Occipital lobe (tissue), 2 donors: ENCODE measurements around the gene MANF. TPM values are rescaled to one million over a fixed set of nuclear protein-coding genes. Genes with fewer than 3 reads are reported as not detected.
A peak's percentile ranks its signal among the peaks of the same experiment; 100 is the strongest.

ENCODE experiments used
- DNase-seq: peaks from one replicate; lab custom pipeline; 2025; lab: John Stamatoyannopoulos, UW
- total RNA-seq: library from RNA; depleted of rRNA; stranded (reverse); fragments of >200 nt; gene quantifications from one replicate; pipeline ENCODE4 v1.2.3, GENCODE V29; 2014

The MANF gene
- total RNA-seq, 1 donor from 2014 or later = 22.3 TPM

- no peak for DNase-seq
These were observed 5.4 kb downstream of the MANF start for GRCh38 chr3:51390246-51391074.

GRCh38 chr3:51391075-51391565 is 6.0 kb downstream of the MANF start, which contains the start of gene RBM15B:
Gene RBM15B, plus strand, starts transcription at chr3:51391285. Its CDS starts 115 bp downstream, at chr3:51391400.
- DNase-seq = peak; percentile 95

- no peak for DNase-seq
These were observed 6.7 kb downstream of the MANF start for GRCh38 chr3:51391566-51392354.

- DNase-seq = no peak
These were observed 7.5 kb downstream of the MANF start for GRCh38 chr3:51392355-51393133.

GRCh38 chr3:51393134-51393495 is 8.0 kb downstream of the MANF start:
- no peak for DNase-seq

- DNase-seq = no peak
These were observed 8.5 kb downstream of the MANF start for GRCh38 chr3:51393564-51393963.

- DNase-seq = no peak
These were observed 9.4 kb downstream of the MANF start for GRCh38 chr3:51394541-51394940.

- no peak for DNase-seq
These were observed 10.6 kb downstream of the MANF start for GRCh38 chr3:51395493-51396213.

GRCh38 chr3:51396401-51396800 is 11.3 kb downstream of the MANF start:
- no peak for DNase-seq

GRCh38 chr3:51397392-51397791 is 12.3 kb downstream of the MANF start:
- no peak for DNase-seq

GRCh38 chr3:51398595-51399310 is 13.7 kb downstream of the MANF start:
- no peak for DNase-seq

- DNase-seq = no peak
These were observed 15.1 kb downstream of the MANF start for GRCh38 chr3:51400166-51400565.

GRCh38 chr3:51401735-51402134 is 16.6 kb downstream of the MANF start:
- DNase-seq = no peak

GRCh38 chr3:51403675-51404074 is 18.6 kb downstream of the MANF start:
- DNase-seq = no peak

- DNase-seq = no peak
These were observed 22.9 kb downstream of the MANF start for GRCh38 chr3:51408021-51408420.

- DNase-seq = no peak
These were observed 23.7 kb downstream of the MANF start for GRCh38 chr3:51408813-51409212.

- no peak for DNase-seq
These were observed 37.1 kb downstream of the MANF start for GRCh38 chr3:51422211-51422610.

- no peak for DNase-seq
These were observed 41.8 kb downstream of the MANF start for GRCh38 chr3:51426921-51427320.

- no peak for DNase-seq
These were observed 44.0 kb downstream of the MANF start for GRCh38 chr3:51429138-51429537.

- no peak for DNase-seq
These were observed 49.0 kb downstream of the MANF start for GRCh38 chr3:51434110-51434509.
